GM18907 (cell line): Measurements from ENCODE around the gene ZGLP1.

Experiments
- ATAC-seq: cut with Tn5 transposase; IDR thresholded peaks from one replicate; pipeline ENCODE4 v1.9.1; 2021; ENCODE audit warnings: mild to moderate bottlenecking, moderate library complexity; ENCODE audit not compliant: unreplicated experiment

ZGLP1 gene

DNA sequence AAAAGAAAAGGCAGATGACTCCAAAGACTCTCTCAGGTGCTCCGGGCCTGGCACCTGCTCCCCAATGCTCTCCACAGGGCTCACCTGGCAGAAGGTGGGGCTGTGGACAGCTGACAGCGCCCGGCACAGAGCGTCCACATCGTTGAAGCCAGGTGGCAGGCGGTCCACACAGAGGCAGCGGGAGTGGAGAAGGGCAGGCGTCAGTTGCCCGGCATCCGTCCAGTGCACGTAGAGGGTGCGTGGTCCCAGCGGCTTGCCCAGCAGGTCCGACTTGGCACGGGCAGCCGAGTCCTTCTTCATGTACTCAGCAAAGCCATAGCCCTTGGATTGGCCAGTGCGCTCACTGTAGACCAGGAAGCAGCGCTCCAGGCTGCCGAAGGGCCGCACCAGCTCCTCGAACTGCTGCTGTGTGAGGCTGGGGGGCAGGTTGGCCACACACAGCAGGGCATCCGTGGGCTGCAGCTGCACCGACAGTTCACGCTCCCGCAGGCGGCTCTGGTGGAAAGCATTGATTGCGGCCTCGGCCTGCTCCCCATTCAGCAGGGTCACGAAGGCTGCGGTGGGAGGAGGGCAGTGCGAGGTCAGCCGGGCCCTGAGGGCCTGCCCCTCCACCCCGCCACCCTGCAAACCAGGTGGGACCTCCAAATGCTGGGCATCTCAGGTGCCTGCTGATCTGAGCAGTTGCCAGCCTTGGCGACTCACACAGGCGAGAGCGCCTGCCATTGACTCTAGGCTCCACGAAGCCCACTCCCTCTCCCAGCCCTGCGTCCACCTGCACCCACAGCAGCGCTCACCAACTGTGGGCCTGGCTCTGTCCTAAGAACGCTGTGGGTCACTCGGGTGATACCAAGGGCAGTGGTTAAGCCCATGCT, 19.2 kb upstream of the ZGLP1 start:
- no peak for ATAC-seq

DNA sequence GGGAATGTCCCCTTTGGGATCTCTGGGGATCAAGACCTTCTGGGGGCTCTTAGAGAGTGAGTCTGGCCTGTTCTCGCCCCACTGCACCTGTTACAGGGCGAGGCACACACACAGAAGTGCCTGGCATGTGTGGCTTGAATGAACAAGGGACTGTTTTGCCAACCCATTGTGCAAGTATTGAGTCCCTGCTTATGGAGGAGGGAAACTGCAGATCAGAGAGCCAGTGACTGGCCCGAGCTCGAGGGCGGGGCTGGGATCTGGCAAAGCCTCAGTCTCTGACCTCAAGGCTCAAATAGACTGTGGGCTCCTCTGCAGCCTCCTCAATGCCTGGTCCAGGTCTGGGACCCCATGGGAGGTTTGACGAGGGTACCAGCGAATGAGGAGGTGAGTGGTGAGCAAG, 18.2 kb upstream of the ZGLP1 start:
- no peak for ATAC-seq

DNA sequence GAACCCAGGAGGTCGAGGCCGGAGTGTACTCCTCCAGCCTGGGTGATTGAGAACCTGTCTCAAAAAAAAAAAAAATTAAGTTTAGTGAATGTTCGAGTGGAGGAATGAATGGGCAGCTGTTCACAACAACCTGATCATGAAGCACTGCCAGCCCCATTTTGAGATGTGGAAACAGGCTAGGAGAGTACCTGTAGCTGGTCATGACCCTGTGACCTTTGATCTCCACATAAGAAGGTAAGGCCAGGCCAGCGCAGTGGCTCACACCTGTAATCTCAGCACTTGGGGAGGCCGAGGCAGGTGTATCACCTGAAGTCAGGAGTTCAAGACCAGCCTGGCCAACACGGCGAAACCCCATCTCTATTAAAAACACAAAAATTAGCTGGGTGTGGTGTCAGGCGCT, 16.1 kb upstream of the ZGLP1 start:
- ATAC-seq, result no peak

- ATAC-seq, result no peak
Observed at GRCh38 chr19:10321874-10322835, 12.5 kb upstream of the ZGLP1 start.

DNA sequence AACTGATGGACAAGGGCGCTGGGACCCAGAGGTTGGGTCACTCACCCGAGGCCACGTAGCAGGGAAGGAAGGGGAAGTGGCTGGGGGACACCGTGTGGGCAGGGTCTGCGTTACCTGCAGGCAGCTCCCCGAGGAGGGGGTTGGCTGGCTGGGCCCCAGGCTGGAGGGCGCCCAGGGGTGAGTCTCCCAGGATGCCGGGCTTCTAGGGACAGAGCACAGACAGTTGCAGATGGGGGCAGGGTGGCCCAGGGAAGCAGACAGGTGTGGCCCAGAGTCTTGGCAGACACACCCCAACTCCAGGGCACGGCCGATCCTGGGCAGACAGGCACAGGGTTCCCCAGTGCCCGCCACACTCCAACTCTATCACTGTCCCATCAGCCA, 11.8 kb upstream of the ZGLP1 start:
- ATAC-seq, result no peak

- no peak for ATAC-seq
Observed at GRCh38 chr19:10320602-10321416, 11.2 kb upstream of the ZGLP1 start.

- no peak for ATAC-seq
Observed at GRCh38 chr19:10318807-10319682, 9.4 kb upstream of the ZGLP1 start.

DNA sequence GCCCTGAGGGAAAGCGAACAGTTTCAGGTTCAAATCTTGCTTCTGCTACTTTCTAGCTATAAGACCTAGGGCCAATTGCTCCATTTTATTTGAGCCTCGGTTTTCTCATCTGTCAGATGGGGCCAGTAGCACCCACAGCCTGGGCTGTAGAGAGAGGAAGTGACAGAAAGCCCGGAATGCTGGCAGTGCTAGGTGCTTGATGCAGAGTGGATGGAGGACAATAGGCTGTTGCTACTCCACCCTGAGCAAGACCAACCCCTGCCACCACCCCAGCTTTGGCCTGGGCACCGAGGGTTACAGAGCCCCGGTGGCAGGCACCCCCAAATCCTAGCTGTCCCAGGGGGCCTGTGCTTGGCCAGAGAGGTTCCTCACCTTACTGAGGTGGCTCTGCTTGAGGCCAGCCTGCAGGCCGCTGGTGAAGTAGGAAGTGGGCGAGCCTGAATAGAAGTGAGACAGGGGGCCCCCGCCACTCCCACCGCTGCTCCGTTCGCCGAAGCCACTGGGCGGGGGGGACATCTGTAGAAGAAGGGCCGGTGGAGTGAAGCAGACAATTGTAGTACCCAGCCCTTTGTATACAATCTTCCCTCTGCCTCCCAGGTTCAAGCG, 8.3 kb upstream of the ZGLP1 start:
- ATAC-seq, result no peak

- ATAC-seq, result no peak
Observed at GRCh38 chr19:10317045-10317856, 7.6 kb upstream of the ZGLP1 start.

DNA sequence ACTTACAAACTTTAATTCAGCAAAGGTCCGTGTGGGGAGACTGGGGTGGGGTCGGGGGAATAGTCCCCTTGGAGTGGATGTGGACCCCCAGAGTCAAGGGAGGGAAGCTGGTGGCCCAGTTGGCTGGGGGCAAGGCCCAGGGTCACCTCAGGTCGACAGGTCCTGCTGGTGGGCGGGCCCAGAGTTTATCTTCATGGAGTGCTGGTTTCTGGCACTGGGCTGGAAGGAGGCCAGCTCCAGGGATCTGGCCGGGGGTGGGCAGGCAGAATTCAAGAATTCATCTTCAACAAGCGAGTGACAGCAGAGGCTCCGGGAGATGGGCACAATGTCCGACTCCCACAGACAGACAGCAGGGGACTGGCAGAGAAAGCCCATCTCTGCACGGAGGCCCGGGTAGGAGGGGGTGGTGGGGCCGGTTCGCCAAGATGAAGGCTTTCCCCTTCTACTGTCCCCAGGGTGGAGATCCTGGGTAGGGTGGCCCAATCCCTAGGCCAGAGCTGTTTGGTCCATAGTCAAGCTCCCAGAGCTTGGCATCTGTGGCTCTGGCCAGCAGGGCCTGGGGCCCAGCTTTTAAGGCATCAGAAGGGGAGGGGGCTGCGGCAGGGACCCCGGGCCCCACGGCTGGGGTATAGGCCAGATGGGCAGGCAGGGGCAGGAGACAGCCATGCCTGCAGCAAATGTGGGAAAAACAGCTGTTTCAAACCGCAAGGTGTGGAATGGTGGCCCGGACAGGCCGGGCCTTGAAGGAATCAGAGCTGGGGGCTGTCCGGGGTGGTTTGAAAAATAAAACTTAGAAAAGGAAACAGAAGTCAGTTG, 6.8 kb upstream of the ZGLP1 start:
- ATAC-seq, result peak; percentile 22

DNA sequence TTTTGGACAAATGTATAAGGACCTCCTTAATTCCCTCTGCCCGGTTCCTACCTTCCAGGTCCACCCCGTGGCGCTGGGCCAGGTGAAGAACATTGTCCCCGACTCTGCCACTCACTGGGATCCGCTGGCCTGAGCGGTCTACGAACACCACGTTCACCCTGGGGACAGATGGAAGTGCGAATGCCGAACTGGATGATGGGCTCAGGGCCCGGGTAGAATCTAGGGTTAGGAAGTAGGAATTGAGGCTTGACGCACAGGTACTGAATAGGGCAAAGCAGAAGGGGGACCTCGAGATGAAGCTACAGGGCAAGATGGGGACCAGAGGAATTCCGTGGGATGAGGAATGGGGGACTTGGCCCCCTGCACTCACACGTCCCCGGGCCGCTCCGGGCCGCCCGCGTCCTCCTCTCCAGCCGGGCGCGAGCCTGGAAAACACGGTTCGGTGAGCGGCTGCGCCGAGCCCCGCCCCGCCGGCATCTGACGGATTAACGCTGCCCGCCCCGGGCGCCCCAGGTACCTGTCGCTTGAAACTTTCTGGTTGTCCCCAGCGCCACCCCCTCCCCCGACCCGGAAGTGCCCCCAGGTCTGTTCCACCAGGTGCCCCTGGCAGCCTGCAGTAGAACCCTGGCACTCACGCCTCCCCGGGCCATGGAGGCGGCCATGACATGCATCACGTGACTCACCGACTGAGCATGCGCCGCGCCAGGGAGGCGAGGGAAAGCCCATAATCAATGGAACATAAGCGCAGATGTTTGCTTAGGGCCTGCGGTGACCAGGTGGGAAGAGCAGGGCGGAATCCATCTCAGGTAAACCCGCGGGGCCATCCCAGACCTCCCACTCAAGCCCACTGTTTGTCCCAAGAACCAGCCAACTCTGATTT, 6.0 kb upstream of the ZGLP1 start, which contains the start of gene FDX2:
TSS of gene FDX2 (minus strand) at position 681 of the 880 bp plus-strand sequence. CDS start at position 662, 19 bp downstream.
- peak; percentile 65 for ATAC-seq

GRCh38 chr19:10306327-10306726, 3.3 kb downstream of the ZGLP1 start:
- no peak for ATAC-seq

DNA sequence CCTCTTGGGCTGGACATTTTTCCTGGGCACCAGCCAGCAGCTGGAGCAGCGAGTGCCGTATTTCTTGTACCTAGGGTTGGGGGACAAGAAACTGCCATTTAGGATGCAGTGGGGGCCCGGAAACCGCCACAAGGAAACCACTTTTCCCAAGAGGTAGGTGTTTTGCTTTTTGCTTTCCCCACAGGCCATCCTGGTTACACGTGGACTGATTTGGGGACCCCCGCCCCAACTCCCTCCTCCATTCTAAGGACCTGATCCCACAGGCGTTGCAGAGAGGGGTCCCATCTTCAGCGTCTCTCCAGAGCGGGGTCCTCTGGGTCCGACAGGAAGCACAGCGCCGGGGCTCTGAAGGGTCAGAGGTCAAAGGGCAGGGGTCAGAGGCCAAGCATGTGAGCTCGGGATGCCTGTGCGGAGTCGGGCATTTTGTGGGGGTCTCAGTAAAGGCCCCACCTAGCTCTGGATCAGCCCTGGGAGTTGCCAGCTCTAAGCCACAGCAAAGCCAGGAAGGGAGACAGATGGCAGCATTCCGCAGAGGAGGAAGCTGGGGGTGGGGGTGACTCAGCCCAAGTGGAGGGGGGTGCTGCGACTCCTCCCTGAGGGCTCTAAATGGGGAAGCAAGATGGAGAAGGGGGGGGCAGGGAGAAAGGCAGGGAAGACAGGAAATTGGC, 4.3 kb downstream of the ZGLP1 start:
- ATAC-seq, result no peak

- ATAC-seq, result no peak
Observed at GRCh38 chr19:10299545-10300458, 9.8 kb downstream of the ZGLP1 start.
